K562 (cell line): ENCODE results near the gene BSN. TPM values are rescaled to one million over a fixed set of nuclear protein-coding genes. Genes with fewer than 3 reads are reported as not detected.

ENCODE experiments used
- ARHGAP35 ChIP-seq: fragments of 450-650 bp; IDR thresholded peaks from 2 replicates; pipeline ENCODE4 v1.6.1; 2018; ENCODE audit not compliant: partially characterized antibody
- CHCHD3 ChIP-seq: fragments of 250-450 bp; sonication (Bioruptor Pico); IDR thresholded peaks from 2 replicates; pipeline ENCODE4 v2.1.2; 2022; ENCODE audit warnings: mild to moderate bottlenecking
- ELF4 ChIP-seq: fragments of 450-650 bp; formaldehyde crosslinking; IDR thresholded peaks from 2 replicates; pipeline ENCODE4 v1.4.0; 2022; ENCODE audit warnings: missing genetic modification characterization
- EZH2 ChIP-seq: IDR thresholded peaks from 2 replicates; pipeline ENCODE4 v1.6.1; 2012; ENCODE audit warnings: low read depth, mild to moderate bottlenecking, inconsistent platforms, low read length, borderline replicate concordance
- GABPB1 ChIP-seq: sonication (generic); formaldehyde crosslinking; IDR thresholded peaks from 2 replicates; pipeline ENCODE4 v1.8.0; 2022; ENCODE audit warnings: mild to moderate bottlenecking, missing genetic modification reagents
- HMG20A ChIP-seq: fragments of 450-650 bp; formaldehyde crosslinking; conservative IDR thresholded peaks from 2 replicates; pipeline ENCODE4 v1.4.0; 2020; ENCODE audit warnings: mild to moderate bottlenecking, mixed read lengths
- IRF1 ChIP-seq: sonication (generic); formaldehyde crosslinking; IDR thresholded peaks from 2 replicates; pipeline ENCODE4 v1.8.0; 2022; ENCODE audit warnings: missing genetic modification reagents, mild to moderate bottlenecking, borderline replicate concordance
- IRF2 ChIP-seq: sonication (generic); formaldehyde crosslinking; IDR thresholded peaks from 2 replicates; pipeline ENCODE4 v1.8.1; 2022; ENCODE audit warnings: mild to moderate bottlenecking, missing genetic modification reagents
- KLF16 ChIP-seq: IDR thresholded peaks from 2 replicates; pipeline ENCODE4 v1.6.1; 2016; ENCODE audit warnings: antibody characterized with exemption
- MXD1 ChIP-seq: fragments of 250-450 bp; sonication (Bioruptor Pico); IDR thresholded peaks from 2 replicates; pipeline ENCODE4 v1.8.0; 2021; ENCODE audit warnings: borderline replicate concordance, mild to moderate bottlenecking, moderate library complexity; ENCODE audit not compliant: poor library complexity, severe bottlenecking
- MYNN ChIP-seq, 2 experiments: sonication (generic); formaldehyde crosslinking in 1 of 2; IDR thresholded peaks; 2 replicates each; pipeline versions ENCODE4 v1.5.0 to v1.6.1; 2016 to 2020; ENCODE audit warnings: antibody characterized with exemption in 1 of 2, missing genetic modification reagents in 1 of 2
- NR1H2 ChIP-seq: sonication (generic); formaldehyde crosslinking; IDR thresholded peaks from 2 replicates; pipeline ENCODE4 v1.4.0; 2020; ENCODE audit warnings: mild to moderate bottlenecking, missing genetic modification reagents
- POLR3G ChIP-seq: IDR thresholded peaks from 2 replicates; pipeline ENCODE4 v1.6.1; 2011; ENCODE audit not compliant: insufficient read length, insufficient replicate concordance; ENCODE audit errors: extremely low read depth
- RBM17 ChIP-seq: fragments of 200-400 bp; formaldehyde crosslinking; IDR thresholded peaks from 2 replicates; pipeline ENCODE4 v1.6.1; 2017; ENCODE audit warnings: low read depth, mild to moderate bottlenecking, low read length, borderline replicate concordance
- SETDB1 ChIP-seq: IDR thresholded peaks from one replicate; pipeline ENCODE4 v1.6.1; 2012; ENCODE audit warnings: low read length, control low read depth, inconsistent platforms
- XRCC4 ChIP-seq: IDR thresholded peaks from one replicate; pipeline ENCODE4 v1.6.1; 2011; ENCODE audit not compliant: insufficient read depth, insufficient read length; ENCODE audit errors: extremely low read depth
- ZNF507 ChIP-seq: conservative IDR thresholded peaks from 2 replicates; pipeline ENCODE4 v1.6.1; 2017; ENCODE audit warnings: missing genetic modification characterization, missing compliant biosample characterization
- ZNF785 ChIP-seq: fragments of 250-450 bp; sonication (Bioruptor Pico); IDR thresholded peaks from 2 replicates; pipeline ENCODE4 v1.4.0; 2020; ENCODE audit warnings: mild to moderate bottlenecking
- polyA plus RNA-seq, 8 experiments: library from polyadenylated mRNA; depleted of rRNA in 4 of 8; stranded (reverse) in 5 of 8; unstranded in 3 of 8; fragments of >200 nt; fragmentation: Nextera tagmentation in 2 of 8; fragmentation: Illumina TruSeq in 1 of 8; extraction: Ambion mirVana in 2 of 8; extraction: Trizol in 1 of 8; gene quantifications; 2 replicates each; pipeline versions ENCODE4 v1.2.1 to v1.2.3, GENCODE V29; 2011 to 2014; ENCODE audit warnings: inconsistent platforms in 1 of 8, missing spikeins in 1 of 8
- total RNA-seq, 7 experiments: library from RNA; depleted of rRNA in 6 of 7; stranded (reverse); fragments of >200 nt in 6 of 7; fragmentation: Illumina TruSeq in 2 of 7; extraction: Trizol in 2 of 7; gene quantifications; 2 replicates each; pipeline versions ENCODE4 v1.2.1 to v1.2.3, GENCODE V29; 2011 to 2021; ENCODE audit warnings: low replicate concordance in 1 of 7
- TF ChIP-seq, protein P1 (sequence below): fragments of 250-450 bp; sonication (Bioruptor Pico); IDR thresholded peaks from 2 replicates; pipeline ENCODE4 v1.8.0; 2022; ENCODE audit warnings: inconsistent platforms
- TF ChIP-seq, protein P2 (sequence below): fragments of 450-650 bp; IDR thresholded peaks from 2 replicates; pipeline ENCODE4 v1.6.1; 2016; ENCODE audit warnings: antibody characterized with exemption
- TF ChIP-seq, protein P3 (sequence below): fragments of 200-800 bp; sonication (Bioruptor generic); IDR thresholded peaks from 2 replicates; pipeline ENCODE4 v1.6.1; 2017; ENCODE audit warnings: missing genetic modification characterization, missing compliant biosample characterization
- TF ChIP-seq, protein P4 (sequence below): fragments of 250-450 bp; sonication (Bioruptor Pico); IDR thresholded peaks from 2 replicates; pipeline ENCODE4 v1.4.0; 2020

Gene BSN
- total and polyA plus RNA-seq, 9 of the 15 experiments (the other 6 are each of a cell fraction or from before 2014, with no cell fraction given), result 0.03 to 1.5 (median 0.29) TPM

GRCh38 chr3:49673715-49674496 lies 119.6 kb downstream of the BSN start, which contains the start of gene APEH (continued):
- TF ChIP-seq, protein P1, sequence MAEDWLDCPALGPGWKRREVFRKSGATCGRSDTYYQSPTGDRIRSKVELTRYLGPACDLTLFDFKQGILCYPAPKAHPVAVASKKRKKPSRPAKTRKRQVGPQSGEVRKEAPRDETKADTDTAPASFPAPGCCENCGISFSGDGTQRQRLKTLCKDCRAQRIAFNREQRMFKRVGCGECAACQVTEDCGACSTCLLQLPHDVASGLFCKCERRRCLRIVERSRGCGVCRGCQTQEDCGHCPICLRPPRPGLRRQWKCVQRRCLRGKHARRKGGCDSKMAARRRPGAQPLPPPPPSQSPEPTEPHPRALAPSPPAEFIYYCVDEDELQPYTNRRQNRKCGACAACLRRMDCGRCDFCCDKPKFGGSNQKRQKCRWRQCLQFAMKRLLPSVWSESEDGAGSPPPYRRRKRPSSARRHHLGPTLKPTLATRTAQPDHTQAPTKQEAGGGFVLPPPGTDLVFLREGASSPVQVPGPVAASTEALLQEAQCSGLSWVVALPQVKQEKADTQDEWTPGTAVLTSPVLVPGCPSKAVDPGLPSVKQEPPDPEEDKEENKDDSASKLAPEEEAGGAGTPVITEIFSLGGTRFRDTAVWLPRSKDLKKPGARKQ (CRISPR knock-in tag), result no peak
- TF ChIP-seq NR1H2 (no peak), MXD1 (CRISPR knock-in tag) (no peak), ZNF785 (CRISPR knock-in tag) (no peak), KLF16 (no peak), ARHGAP35 (no peak), IRF1 (CRISPR knock-in tag) (no peak), EZH2 (no peak), GABPB1 (CRISPR knock-in tag) (peak; percentile 96), ZNF507 (tag) (no peak), CHCHD3 (CRISPR knock-in tag) (no peak), MYNN (IDR thresholded peaks at IDR 0.05) (no peak), MYNN (CRISPR knock-in tag; IDR thresholded peaks at IDR 0.05) (no peak), XRCC4 (no peak), IRF2 (no peak), POLR3G (no peak), ELF4 (no peak), RBM17 (no peak), HMG20A (CRISPR knock-in tag) (no peak), SETDB1 (no peak)
- TF ChIP-seq, protein P2, sequence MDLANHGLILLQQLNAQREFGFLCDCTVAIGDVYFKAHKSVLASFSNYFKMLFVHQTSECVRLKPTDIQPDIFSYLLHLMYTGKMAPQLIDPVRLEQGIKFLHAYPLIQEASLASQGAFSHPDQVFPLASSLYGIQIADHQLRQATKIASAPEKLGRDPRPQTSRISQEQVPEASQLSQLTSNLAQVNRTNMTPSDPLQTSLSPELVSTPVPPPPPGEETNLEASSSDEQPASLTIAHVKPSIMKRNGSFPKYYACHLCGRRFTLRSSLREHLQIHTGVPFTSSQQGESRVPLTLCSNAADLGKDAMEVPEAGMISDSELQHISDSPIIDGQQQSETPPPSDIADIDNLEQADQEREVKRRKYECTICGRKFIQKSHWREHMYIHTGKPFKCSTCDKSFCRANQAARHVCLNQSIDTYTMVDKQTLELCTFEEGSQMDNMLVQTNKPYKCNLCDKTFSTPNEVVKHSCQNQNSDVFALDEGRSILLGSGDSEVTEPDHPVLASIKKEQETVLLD, result peak; percentile 84
- TF ChIP-seq, protein P3, sequence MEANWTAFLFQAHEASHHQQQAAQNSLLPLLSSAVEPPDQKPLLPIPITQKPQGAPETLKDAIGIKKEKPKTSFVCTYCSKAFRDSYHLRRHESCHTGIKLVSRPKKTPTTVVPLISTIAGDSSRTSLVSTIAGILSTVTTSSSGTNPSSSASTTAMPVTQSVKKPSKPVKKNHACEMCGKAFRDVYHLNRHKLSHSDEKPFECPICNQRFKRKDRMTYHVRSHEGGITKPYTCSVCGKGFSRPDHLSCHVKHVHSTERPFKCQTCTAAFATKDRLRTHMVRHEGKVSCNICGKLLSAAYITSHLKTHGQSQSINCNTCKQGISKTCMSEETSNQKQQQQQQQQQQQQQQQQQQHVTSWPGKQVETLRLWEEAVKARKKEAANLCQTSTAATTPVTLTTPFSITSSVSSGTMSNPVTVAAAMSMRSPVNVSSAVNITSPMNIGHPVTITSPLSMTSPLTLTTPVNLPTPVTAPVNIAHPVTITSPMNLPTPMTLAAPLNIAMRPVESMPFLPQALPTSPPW, result peak; percentile 84
- TF ChIP-seq, protein P4, sequence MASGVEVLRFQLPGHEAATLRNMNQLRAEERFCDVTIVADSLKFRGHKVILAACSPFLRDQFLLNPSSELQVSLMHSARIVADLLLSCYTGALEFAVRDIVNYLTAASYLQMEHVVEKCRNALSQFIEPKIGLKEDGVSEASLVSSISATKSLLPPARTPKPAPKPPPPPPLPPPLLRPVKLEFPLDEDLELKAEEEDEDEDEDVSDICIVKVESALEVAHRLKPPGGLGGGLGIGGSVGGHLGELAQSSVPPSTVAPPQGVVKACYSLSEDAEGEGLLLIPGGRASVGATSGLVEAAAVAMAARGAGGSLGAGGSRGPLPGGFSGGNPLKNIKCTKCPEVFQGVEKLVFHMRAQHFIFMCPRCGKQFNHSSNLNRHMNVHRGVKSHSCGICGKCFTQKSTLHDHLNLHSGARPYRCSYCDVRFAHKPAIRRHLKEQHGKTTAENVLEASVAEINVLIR (CRISPR knock-in tag), result no peak
